ENCODE results near the gene ACTG2.
"Not testable (repeated sequence)": the region's sequence is repeated elsewhere in the genome, so short reads cannot be mapped to it uniquely, and the experiment has no call there.

The ACTG2 gene

DNA sequence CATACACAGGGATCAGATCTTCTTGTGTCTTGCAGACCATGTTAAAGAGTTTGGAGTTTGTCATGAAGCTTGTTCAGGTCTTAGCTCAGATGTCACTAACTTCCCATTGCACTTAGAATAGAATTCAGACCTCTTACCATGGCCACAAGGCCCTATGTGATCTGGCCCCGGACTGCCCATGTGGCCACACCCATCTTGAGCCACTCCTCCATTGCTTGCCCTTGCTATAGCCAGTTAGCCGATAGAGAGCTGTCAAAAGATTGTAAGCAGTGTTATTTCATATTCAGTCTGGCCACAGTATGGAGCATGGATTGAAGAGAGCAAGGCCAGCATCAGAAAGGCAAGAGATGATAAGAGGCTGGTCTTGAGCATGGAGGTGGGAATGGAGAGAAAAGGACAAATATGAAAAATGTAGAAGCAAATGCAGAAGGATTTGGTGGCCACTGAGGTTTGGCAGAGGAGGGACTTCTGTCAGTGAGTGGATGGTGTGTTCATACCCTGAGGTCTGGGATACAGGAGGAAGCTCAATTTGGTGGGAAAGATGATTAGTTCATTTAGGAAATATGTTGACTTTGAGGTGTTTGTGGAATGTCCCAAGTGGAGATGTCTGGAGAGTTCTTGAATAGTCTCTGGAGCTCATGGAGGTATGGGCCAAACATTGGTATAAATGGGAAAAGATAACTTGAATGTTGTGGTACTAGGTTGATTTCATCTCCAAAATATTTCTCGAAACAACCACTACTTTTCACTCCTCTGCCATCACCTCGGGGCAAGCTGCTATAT, 44.5 kb downstream of the ACTG2 start:
- peak; percentile 63 for DNase-seq

DNA sequence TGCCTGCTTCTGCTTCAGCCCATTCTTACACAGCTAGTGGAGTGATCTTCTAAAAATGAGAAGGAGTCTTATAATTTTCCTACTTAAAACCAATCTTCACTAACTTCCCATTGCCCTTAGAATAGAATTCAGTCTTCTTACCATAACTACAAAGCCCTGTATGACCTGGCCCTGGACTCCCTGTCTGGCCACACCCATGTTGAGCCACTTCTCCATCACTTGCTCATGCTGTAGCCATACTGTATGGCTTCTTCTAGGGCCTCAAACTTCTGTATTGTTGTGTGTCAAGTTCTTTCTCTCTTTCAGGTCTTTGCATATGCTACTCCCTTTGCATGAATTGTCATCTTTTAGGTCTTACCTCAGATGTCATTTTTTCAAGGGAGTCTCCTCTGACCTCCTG, 45.1 kb downstream of the ACTG2 start:
- no peak for DNase-seq

DNA sequence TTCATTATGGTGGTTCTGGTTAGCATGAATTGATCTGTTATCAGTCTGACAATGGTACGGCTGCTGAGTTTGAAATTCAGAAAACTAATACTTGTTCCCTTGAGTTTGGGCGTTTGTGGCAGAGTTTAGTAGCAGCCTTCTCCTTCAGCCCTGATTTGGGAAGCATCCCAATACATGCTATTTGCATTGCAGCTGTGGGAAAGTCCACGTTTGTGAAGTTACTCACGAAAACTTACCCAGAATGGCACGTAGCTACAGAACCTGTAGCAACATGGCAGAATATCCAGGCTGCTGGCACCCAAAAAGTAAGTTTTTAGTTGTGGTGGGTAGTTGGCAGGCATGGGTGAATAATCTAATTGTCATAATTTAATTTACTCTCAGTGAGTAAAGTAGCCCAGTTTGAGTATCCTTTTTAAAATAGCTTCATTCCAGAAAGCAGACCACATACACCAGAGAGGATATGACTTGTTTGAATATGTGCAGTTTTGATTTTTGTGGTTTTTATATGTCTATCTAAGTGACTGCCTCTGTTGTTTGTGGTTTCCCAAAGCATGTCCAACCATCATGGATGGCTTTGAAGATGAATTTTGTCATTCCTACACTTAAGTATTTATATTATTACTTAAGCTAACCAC, 46.0 kb downstream of the ACTG2 start:
- DNase-seq = peak; percentile 84

DNA sequence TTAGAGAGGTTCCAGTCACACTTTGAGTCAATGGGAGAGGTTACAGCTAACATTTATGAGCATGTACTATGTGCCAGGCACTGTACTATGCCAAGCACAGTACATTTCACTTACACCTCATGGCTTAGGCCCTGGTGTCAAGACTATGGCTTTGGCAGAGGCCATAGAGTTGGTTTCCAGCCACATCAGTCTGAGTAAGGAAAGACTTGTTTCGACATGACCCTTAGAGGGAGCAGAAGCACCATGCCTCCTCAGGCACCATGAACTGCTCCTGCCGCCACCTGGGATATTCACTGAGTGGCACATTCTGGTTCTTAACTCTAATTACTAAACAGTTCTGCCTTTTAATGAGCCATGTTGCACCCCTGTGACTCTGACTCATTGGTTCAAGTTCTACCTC, 46.6 kb downstream of the ACTG2 start:
- no peak for DNase-seq

GRCh38 chr2:73940066-73940465, 47.3 kb downstream of the ACTG2 start:
- DNase-seq = not testable (repeated sequence)

DNA sequence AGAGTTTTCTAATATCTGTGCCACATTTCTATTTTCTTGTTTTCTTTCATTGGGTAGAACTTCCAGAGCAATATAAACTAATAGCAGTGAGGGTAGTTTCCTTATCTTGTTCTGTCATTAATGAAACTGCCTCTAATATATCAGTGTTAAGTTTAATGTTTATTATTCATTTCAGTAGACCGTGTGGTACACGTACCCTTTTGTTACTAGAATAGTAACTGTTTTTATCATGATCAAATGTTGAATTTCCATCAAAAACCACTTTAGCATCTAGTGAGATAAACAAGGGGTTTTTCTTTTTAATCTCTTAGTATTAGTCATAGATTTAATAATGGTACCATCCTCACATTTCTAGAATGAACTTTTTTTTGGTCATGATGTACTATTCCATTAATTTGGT, 49.9 kb downstream of the ACTG2 start:
- no peak for DNase-seq

DNA sequence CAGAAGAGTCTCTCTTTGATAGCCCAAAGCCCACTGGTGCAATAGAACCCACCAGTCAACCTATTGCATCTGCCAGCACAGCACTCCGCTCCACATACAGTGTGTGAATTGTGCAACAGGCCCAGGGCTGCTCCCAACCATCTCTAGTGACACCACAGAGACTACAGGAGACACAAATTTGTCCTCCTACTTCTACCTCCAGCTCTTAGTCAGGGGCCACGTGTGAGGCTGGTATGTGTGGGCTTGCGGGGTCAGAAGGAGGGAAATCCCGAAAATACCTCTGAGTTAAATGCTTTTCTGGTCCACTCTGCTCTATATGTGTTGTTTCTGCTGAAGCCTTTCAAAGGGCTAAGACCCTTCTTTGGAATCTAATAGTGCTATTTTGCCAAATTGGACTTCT, 51.9 kb downstream of the ACTG2 start:
- DNase-seq = no peak

- no peak for DNase-seq
Measured at GRCh38 chr2:73946215-73946614, 53.4 kb downstream of the ACTG2 start.

GRCh38 chr2:73946666-73947065, 53.9 kb downstream of the ACTG2 start:
- DNase-seq = no peak

DNA sequence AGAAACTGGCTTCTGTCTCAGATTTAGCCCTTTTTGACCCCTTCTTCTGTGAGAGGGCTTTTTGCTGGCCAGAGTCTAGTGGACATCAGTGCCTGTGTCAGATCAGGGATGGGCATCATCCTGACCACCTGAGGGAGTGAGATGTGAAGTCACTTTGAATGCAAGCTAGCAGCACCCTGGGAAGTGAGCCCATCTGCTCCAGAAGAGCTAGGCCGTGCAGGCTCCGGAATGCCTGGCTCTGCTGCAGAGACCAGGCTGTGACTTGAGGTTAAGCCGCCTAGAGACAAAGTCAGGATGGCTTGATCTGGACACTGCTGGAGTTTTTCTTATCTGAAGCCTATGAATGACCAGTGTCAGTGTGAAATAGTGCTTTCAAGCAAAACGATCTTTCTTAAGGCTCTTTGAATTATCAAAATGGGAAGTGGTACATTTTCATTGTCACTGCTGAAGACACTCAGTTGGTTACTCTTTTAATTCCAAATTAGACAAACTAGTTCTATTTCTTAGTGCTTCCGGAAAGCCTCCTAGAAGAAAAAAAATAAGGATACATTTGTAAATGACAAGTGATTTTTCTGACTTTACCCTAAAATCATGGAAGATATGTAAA, 54.7 kb downstream of the ACTG2 start:
- no peak for DNase-seq

DNA sequence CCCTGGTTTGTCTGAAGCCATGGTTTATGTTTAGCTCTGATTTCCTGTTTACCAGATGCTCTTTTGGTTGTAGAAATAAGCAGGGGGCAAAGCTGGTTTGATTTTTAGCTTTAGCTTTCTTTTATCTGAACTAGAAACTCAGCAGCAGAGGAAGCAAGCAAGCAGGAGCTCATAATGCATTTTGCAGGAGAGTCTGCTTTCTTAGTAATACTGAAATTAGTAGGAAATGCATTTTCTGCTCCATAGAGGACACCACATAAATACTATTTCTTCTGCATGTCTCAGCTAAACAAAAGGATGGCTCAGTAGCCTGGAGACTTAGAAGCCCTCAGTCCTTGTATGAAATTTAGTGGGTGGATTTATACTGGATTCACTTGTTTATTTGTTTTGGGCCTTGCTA, 57.0 kb downstream of the ACTG2 start:
- no peak for DNase-seq

DNA sequence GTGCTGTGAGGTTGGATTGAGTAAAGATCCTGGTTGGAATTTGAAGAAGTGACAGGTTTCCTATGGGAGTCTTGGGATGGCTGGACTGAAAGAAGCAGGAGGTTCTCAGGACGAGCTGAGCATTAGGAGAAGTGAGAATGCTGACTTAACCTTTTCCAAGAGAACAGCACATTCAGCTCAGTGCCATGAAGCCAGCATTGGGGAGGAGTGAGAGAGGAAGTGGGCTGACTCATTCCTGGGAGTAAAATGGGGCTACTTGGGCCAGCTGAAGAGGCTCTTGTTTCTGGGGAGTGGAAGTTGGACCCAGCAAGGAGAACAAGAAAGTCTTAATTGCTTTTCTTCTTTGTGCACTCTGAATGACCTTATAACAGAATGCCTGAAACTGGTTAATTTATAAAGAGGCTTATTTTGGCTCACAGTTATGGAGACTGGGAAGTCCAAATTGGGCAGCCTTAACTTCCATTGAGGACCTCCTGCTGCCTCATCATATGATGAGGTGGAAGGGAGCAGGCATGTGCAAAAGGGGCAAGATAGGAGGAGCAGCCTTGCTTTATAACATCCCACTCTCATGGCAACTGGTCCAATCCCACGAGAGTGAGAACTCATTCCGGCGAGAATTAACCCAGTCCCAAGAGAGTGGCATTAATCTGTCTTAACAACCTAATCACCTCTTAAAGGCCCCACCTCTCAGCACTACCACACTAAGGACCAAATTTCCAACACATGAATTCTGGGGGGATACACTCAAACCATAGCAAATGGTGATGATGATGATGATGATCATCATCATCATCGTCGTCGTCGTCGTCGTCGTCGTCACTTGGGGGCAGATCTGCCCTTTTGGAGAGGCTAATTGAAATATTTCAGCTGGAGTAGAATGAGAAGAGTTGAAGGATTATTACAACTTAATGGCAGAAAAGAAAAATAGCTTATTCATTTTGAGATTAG, 60.0 kb downstream of the ACTG2 start:
- DNase-seq = peak; percentile 6

DNA sequence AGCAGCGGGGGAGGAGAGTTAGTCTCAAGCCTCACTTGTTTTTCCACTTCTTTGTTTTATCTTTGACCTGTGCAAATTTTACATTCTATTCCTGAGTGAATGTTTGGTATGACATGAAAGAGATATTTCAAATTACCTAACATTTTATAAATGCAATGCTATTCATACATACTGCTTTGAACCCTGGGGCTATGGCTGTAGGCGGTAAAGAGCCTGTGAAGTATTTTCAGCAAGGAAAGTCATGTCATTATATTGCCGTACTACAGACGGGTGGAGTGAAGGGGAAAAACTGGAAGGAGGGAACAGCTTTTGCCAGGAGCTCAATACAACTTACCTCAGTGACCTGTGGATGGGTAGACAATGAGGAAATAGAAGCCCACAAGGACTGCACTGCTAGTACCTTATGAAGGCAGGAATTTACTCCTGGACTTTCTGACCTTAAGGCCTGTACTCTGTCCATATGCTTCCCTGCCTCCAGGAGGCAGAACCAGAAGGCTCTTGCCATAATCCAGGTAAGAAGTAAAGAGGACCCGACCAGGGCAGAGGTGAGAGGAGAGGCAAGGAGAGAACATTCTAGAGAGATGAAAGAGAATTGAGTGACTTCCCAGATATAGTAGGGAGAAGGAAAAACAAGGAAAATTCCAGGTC, 63.5 kb downstream of the ACTG2 start:
- DNase-seq = no peak

DNA sequence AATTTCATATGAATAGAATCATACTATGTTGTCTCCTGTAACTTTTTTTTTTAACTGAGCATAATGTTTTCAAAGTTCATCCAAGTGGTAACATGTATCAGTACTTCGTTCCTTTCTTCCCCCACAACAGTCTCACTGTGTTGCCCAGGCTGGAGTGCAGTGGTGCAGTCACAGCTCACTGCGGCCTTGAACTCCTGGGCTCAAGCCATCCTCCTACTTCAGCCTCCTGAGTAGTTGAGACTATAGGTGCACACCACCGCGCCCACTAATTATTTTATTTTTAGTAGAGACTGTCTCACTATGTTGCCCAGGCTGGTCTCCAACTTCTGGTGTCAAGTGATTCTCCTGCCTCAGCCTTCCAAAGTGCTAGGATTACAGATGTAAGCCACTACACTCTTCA, 68.5 kb downstream of the ACTG2 start:
- no peak for DNase-seq

DNA sequence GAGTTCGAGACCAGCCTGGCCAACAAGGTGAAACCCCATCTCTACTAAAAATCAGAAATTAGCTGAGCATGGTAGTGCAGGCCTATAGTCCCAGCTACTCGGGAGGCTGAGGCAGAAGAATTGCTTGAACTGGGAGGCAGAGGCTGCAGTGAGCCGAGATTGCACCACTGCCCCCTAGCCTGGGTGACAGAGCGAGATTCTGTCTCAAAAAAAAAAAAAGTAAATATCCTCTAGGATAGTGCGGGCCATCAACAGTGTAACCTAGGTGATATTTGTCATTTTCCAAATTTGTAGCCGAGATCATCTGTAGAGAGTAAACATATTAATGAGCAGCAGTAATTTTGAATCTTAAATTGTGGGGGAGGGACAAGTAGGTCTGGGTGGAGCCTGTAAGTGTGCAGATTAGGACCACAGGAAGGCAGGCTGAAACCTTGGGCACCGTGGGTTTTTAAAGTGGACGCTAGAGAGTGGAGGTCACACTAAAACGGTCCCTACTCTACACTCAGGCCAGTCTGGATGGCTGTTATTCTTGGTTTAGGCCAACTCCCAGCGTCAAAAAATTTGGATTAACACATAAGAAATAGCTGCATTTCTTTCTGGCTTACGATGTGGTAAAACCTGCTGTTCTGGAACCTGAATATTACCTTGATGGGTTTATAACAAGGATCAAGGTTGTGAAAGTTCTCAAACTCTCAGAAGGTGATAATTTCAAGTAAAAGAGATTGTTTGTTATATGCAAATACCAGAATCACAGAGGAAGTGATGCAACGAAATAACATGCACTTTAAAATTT, 69.2 kb downstream of the ACTG2 start:
- DNase-seq = no peak

DNA sequence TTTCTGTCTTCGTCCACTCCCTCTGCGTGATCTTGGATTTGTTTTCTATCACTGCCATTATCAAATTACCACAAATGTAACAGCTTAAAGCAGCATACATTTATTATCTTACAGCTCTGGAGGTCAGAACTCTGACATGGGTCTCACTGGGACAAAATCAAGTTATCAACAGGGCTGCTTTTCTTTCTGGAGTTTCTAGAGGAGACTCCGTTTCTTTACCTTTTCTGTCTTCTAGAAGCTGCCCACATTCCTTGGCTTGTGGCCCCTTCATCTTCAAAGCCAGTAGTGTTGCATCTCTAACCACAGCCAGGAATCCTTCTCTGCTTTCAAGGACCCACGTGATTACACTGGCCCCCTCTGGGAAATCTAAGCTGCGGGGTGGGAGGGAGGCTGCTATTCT, 70.0 kb downstream of the ACTG2 start:
- no peak for DNase-seq

DNA sequence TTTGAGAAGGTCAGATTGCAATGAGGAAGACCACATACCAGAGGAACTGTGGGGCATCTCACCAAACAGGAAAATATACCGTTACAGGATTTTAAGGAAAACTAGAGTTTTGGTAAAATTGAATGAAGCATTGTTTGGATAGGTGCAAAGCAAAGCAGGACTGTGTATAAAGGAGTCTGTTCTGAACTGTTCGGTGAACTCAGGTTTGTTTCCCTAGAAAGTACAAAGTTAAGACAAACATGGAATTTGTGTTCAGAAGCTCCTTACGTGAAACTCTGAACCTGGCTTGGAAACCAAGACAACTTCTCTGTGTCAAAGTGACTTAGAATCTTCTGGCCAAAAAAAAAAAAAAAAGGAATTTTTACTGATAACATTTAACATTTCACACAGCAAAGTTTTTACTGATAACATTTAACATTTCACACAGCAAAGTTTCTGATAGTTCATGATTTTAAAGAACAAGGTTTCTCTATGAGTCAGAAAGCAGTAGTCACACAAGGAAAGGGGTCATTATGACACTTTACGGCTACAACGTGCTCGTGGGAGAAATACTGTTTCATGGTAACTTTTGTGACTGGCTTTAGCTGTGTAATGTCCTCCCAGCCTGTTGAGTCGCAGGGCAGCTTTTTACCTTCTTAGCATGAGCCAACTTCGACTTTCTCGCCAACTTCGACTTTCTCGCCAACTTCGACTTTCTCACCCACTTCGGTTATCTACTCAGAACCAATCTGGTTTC, 70.7 kb downstream of the ACTG2 start:
- DNase-seq = no peak

- DNase-seq = no peak
Measured at GRCh38 chr2:73964223-73964622, 71.4 kb downstream of the ACTG2 start.

DNA sequence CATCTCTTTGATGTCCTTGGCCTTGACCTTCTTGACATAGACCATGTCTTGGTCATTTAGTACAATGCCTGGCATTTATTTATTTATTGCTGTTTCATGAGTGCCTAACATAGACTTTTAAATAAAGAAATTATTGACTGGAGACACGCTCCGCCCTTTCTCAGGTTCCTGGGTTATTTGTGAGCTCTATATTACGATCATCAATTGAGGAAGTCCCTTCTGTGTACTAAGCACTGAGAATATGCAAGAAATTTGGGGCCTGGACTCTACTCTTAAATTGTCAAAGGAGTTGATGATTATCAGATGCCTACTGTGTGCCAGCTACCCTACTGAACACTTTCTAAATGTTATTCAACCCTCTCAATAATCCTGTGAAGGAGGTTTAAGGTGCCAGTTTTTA, 72.2 kb downstream of the ACTG2 start:
- no peak for DNase-seq

DNA sequence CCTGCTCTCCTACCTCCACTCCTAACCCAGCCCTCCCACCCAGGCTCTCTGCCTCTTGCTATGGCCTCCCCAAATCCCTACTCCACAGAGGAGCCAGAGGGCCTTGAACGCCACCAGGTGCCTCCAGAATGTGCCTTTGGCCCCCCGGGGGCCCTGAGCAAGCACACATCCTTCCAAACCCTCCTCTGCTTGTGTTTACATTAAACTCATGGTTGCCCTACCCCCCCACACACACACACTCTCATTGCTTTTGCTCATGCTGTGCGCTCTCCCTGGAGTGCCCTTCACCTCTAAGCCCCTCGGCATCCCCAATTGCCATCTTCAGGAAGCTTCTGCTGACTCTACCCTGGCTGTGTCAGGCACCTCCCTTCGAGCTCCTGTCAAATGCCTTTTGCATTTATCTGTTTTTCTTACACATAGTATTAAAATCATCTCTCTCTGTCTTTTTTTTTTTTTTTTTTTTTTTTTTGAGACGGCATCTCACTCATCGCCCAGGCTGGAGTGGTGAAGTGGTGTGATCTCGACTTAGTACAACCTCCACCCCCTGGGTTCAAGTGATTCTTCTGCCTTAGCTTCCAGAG, 75.6 kb downstream of the ACTG2 start:
- DNase-seq = no peak
